PFSK-1 (cell line): ENCODE results near the gene GASK1A.

Experiments used
- FOXP2 ChIP-seq: optimal IDR thresholded peaks from 2 replicates; pipeline ENCODE3; 2011; ENCODE audit warnings: borderline replicate concordance, control low read depth, inconsistent platforms; ENCODE audit not compliant: insufficient read depth; ENCODE audit errors: extremely low read length, extremely low read depth
- POLR2AphosphoS5 ChIP-seq: IDR thresholded peaks from 2 replicates; pipeline ENCODE4 v1.6.1; 2012; ENCODE audit warnings: low read depth, mild to moderate bottlenecking, control low read depth, low read length, moderate library complexity
- REST ChIP-seq, 2 experiments: IDR thresholded peaks; 2 replicates each; pipeline versions ENCODE4 v1.6.1 to v1.8.0; 2011 to 2012; ENCODE audit warnings: low read depth in 2 of 2, low read length in 2 of 2, control low read depth in 1 of 2, inconsistent platforms in 1 of 2, mild to moderate bottlenecking in 1 of 2, moderate library complexity in 1 of 2; ENCODE audit not compliant: insufficient read depth in 1 of 2
- SIN3A ChIP-seq: IDR thresholded peaks from 2 replicates; pipeline ENCODE4 v1.6.1; 2012; ENCODE audit warnings: mild to moderate bottlenecking, low read length, moderate library complexity, borderline replicate concordance; ENCODE audit not compliant: insufficient read depth
- TAF1 ChIP-seq: IDR thresholded peaks from 2 replicates; pipeline ENCODE4 v1.6.1; 2012; ENCODE audit warnings: low read length, control low read depth, borderline replicate concordance; ENCODE audit not compliant: insufficient read depth

Gene GASK1A

GRCh38 chr3:43019826-43020225 lies 40.7 kb downstream of the GASK1A start:
- TF ChIP-seq REST (IDR thresholded peaks at IDR 0.05; ENCODE audit: insufficient read depth in 1 of 2, low read depth in 2 of 2, low read length in 2 of 2) (no peak), FOXP2 (no peak), SIN3A (no peak), TAF1 (no peak), POLR2AphosphoS5 (no peak)

- no peak for TF ChIP-seq TAF1
- no peak for TF ChIP-seq POLR2AphosphoS5
- no peak for TF ChIP-seq FOXP2
- TF ChIP-seq SIN3A, result no peak
- TF ChIP-seq REST (IDR thresholded peaks at IDR 0.05; ENCODE audit: insufficient read depth in 1 of 2, low read depth in 2 of 2, low read length in 2 of 2), result no peak
Measured at GRCh38 chr3:43021186-43021585, 42.1 kb downstream of the GASK1A start.

GRCh38 chr3:43022121-43022520 lies 43.0 kb downstream of the GASK1A start:
- TF ChIP-seq TAF1 (no peak), REST (IDR thresholded peaks at IDR 0.05; ENCODE audit: insufficient read depth in 1 of 2, low read depth in 2 of 2, low read length in 2 of 2) (no peak), POLR2AphosphoS5 (no peak), FOXP2 (no peak), SIN3A (no peak)

GRCh38 chr3:43023066-43023465 lies 44.0 kb downstream of the GASK1A start:
- no peak for TF ChIP-seq POLR2AphosphoS5
- no peak for TF ChIP-seq SIN3A
- no peak for TF ChIP-seq TAF1
- TF ChIP-seq REST (IDR thresholded peaks at IDR 0.05; ENCODE audit: insufficient read depth in 1 of 2, low read depth in 2 of 2, low read length in 2 of 2), result no peak
- TF ChIP-seq FOXP2, result no peak

GRCh38 chr3:43023746-43024145 lies 44.6 kb downstream of the GASK1A start:
- TF ChIP-seq POLR2AphosphoS5 (no peak), REST (IDR thresholded peaks at IDR 0.05; ENCODE audit: insufficient read depth in 1 of 2, low read depth in 2 of 2, low read length in 2 of 2) (no peak), SIN3A (no peak), TAF1 (no peak), FOXP2 (no peak)
